ENCODE measurements around the gene HBD. TPM values are rescaled to one million over a fixed set of nuclear protein-coding genes. Genes with fewer than 3 reads are reported as not detected.
"Not testable (repeated sequence)": the region's sequence is repeated elsewhere in the genome, so short reads cannot be mapped to it uniquely, and the experiment has no call there.

Gene HBD
- total RNA-seq, 1 donor from 2014 or later: not detected

GRCh38 chr11:5265832-5266231, 31.5 kb upstream of the HBD start:
- peaks cover 2% of the 10 kb centered on the region for H3K27me3 Mint-ChIP-seq (ENCODE audit: low read depth)
- no peaks in the 10 kb centered on the region for H3K36me3 Mint-ChIP-seq (ENCODE audit: low read depth)
- H3K9me3 Mint-ChIP-seq: no peaks in the 10 kb centered on the region
- no peak for DNase-seq (ENCODE audit: low read depth, low spot score)
- no peaks in the 10 kb centered on the region for H3K4me1 Mint-ChIP-seq
- no peak overlapping the region for H3K4me3 Mint-ChIP-seq
- no peak overlapping the region for H3K27ac Mint-ChIP-seq (ENCODE audit: unreplicated experiment)
- TF ChIP-seq CTCF (conservative IDR thresholded peaks at IDR 0.05): no peak

- no peak for TF ChIP-seq CTCF (conservative IDR thresholded peaks at IDR 0.05)
- no peaks in the 10 kb centered on the region for H3K36me3 Mint-ChIP-seq (ENCODE audit: low read depth)
- no peaks in the 10 kb centered on the region for H3K27me3 Mint-ChIP-seq (ENCODE audit: low read depth)
- peaks cover 5% of the 10 kb centered on the region for H3K9me3 Mint-ChIP-seq
- peaks cover 4% of the 10 kb centered on the region for H3K4me1 Mint-ChIP-seq
- DNase-seq (ENCODE audit: low read depth, low spot score): no peak
- H3K4me3 Mint-ChIP-seq: no peak overlapping the region
- no peak overlapping the region for H3K27ac Mint-ChIP-seq (ENCODE audit: unreplicated experiment)
These were observed 24.4 kb upstream of the HBD start for GRCh38 chr11:5258543-5259262.

GRCh38 chr11:5257296-5257695, 23.0 kb upstream of the HBD start:
- H3K4me1 Mint-ChIP-seq: peaks cover 4% of the 10 kb centered on the region
- TF ChIP-seq CTCF (conservative IDR thresholded peaks at IDR 0.05): no peak
- H3K27me3 Mint-ChIP-seq (ENCODE audit: low read depth): no peaks in the 10 kb centered on the region
- H3K9me3 Mint-ChIP-seq: peaks cover 5% of the 10 kb centered on the region
- no peak overlapping the region for H3K27ac Mint-ChIP-seq (ENCODE audit: unreplicated experiment)
- DNase-seq (ENCODE audit: low read depth, low spot score): no peak
- no peaks in the 10 kb centered on the region for H3K36me3 Mint-ChIP-seq (ENCODE audit: low read depth)
- H3K4me3 Mint-ChIP-seq: no peak overlapping the region

- H3K4me3 Mint-ChIP-seq; H3K36me3 Mint-ChIP-seq (ENCODE audit: low read depth); H3K9me3 Mint-ChIP-seq; DNase-seq (ENCODE audit: low read depth, low spot score); H3K27me3 Mint-ChIP-seq (ENCODE audit: low read depth); H3K4me1 Mint-ChIP-seq; H3K27ac Mint-ChIP-seq (ENCODE audit: unreplicated experiment): not testable (repeated sequence)
These were observed 20.5 kb upstream of the HBD start, which contains the start of gene HBG2 for GRCh38 chr11:5254646-5255413. Gene HBG2, minus strand, starts transcription at chr11:5254781. Its CDS starts 53 bp downstream, at chr11:5254728.

- not testable (repeated sequence) for DNase-seq (ENCODE audit: low read depth, low spot score); H3K27ac Mint-ChIP-seq (ENCODE audit: unreplicated experiment); H3K4me1 Mint-ChIP-seq; H3K9me3 Mint-ChIP-seq; H3K4me3 Mint-ChIP-seq; H3K27me3 Mint-ChIP-seq (ENCODE audit: low read depth); H3K36me3 Mint-ChIP-seq (ENCODE audit: low read depth)
These were observed 19.7 kb upstream of the HBD start for GRCh38 chr11:5254023-5254422.

GRCh38 chr11:5253440-5253839, 19.2 kb upstream of the HBD start:
- not testable (repeated sequence) for H3K9me3 Mint-ChIP-seq; DNase-seq (ENCODE audit: low read depth, low spot score); H3K27me3 Mint-ChIP-seq (ENCODE audit: low read depth); H3K36me3 Mint-ChIP-seq (ENCODE audit: low read depth); H3K27ac Mint-ChIP-seq (ENCODE audit: unreplicated experiment); H3K4me1 Mint-ChIP-seq; H3K4me3 Mint-ChIP-seq

GRCh38 chr11:5252919-5253265, 18.6 kb upstream of the HBD start:
- DNase-seq (ENCODE audit: low read depth, low spot score): no peak
- H3K27me3 Mint-ChIP-seq (ENCODE audit: low read depth): peaks cover 1% of the 10 kb centered on the region
- H3K27ac Mint-ChIP-seq (ENCODE audit: unreplicated experiment): no peak overlapping the region
- H3K36me3 Mint-ChIP-seq (ENCODE audit: low read depth): no peaks in the 10 kb centered on the region
- H3K4me1 Mint-ChIP-seq: peaks cover 4% of the 10 kb centered on the region
- H3K4me3 Mint-ChIP-seq: no peak overlapping the region
- no peaks in the 10 kb centered on the region for H3K9me3 Mint-ChIP-seq
- TF ChIP-seq CTCF (conservative IDR thresholded peaks at IDR 0.05): no peak
